SK-N-MC (cell line): Measurements from ENCODE around the gene RCC1.
"Not testable (repeated sequence)": the region's sequence is repeated elsewhere in the genome, so short reads cannot be mapped to it uniquely, and the experiment has no call there.

Experiments
- EZH2 ChIP-seq: fragments of 200-600 bp; sonication (generic); IDR thresholded peaks from one replicate; pipeline ENCODE4 v1.6.1; 2017; ENCODE audit warnings: antibody characterized with exemption
- POLR2AphosphoS5 ChIP-seq: IDR thresholded peaks from 2 replicates; pipeline ENCODE4 v1.6.1; 2012; ENCODE audit warnings: mild to moderate bottlenecking, low read depth, low read length, borderline replicate concordance

DNA sequence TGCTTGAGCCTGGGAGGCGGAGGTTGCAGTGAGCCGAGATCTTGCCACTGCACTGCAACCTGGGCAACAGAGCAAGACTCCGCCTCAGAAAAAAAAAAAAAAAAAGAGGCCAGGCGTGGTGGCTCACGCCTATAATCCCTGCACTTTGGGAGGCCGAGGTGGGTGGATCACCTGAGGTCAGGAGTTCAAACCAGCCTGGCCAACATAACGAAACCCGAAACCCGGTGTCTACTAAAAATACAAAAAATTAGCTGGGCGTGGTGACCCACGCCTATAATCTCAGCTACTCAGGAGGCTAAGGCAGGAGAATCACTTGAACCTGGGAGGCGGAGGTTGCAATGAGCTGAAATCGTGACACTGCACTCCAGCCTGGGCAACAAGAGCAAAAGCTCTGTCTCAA is 26.3 kb upstream of the RCC1 start:
- not testable (repeated sequence) for TF ChIP-seq EZH2, POLR2AphosphoS5
